ENCODE data around the gene PCDHGA5.

PCDHGA5 gene

DNA sequence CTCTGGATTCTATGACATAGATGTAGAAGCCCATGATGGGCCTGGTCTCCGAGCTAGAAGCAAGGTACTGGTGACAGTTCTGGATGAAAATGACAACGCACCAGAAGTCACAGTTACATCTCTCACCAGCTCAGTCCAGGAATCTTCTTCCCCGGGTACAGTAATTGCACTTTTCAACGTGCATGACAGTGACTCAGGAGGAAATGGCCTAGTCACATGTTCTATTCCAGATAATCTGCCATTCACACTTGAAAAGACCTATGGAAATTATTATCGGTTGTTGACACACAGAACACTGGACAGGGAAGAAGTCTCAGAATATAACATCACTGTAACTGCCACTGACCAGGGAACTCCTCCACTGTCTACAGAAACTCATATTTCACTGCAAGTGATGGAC is 7.8 kb upstream of the PCDHGA5 start:
- H3K36me3 ChIP-seq, result no peaks in the 10 kb centered on the region
- peaks cover 100% of the 10 kb centered on the region for H3K27me3 ChIP-seq
- H3K4me3 ChIP-seq (ENCODE audit: low read depth in 1 of 2, low read length in 1 of 2), result no peak overlapping the region
- TF ChIP-seq, protein P1, sequence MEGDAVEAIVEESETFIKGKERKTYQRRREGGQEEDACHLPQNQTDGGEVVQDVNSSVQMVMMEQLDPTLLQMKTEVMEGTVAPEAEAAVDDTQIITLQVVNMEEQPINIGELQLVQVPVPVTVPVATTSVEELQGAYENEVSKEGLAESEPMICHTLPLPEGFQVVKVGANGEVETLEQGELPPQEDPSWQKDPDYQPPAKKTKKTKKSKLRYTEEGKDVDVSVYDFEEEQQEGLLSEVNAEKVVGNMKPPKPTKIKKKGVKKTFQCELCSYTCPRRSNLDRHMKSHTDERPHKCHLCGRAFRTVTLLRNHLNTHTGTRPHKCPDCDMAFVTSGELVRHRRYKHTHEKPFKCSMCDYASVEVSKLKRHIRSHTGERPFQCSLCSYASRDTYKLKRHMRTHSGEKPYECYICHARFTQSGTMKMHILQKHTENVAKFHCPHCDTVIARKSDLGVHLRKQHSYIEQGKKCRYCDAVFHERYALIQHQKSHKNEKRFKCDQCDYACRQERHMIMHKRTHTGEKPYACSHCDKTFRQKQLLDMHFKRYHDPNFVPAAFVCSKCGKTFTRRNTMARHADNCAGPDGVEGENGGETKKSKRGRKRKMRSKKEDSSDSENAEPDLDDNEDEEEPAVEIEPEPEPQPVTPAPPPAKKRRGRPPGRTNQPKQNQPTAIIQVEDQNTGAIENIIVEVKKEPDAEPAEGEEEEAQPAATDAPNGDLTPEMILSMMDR (IDR thresholded peaks at IDR 0.05), result no peak
- H3K9me3 ChIP-seq, result peaks cover 26% of the 10 kb centered on the region
- no peaks in the 10 kb centered on the region for H3K4me1 ChIP-seq (ENCODE audit: control insufficient read depth in 1 of 2, insufficient read depth in 1 of 2, low read depth in 1 of 2, low read length in 1 of 2)
- H3K27ac ChIP-seq, result no peak overlapping the region

DNA sequence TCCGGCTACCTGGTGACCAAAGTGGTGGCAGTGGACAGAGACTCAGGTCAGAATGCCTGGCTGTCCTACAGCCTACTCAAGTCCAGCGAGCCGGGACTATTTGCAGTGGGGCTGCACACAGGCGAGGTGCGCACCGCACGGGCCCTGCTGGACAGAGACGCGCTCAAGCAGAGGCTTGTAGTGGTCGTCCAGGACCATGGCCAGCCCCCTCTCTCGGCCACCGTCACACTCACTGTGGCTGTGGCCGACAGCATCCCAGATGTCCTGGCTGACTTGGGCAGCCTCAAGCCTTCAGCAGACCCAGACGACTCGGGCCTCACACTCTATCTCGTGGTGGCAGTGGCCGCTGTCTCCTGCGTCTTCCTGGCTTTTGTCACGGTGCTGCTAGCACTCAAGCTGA is 7.0 kb upstream of the PCDHGA5 start:
- Histone ChIP-seq H3K27ac (no peak overlapping the region), H3K27me3 (peaks cover 100% of the 10 kb centered on the region), H3K4me3 (ENCODE audit: low read depth in 1 of 2, low read length in 1 of 2) (no peak overlapping the region), H3K36me3 (no peaks in the 10 kb centered on the region), H3K9me3 (peaks cover 25% of the 10 kb centered on the region), H3K4me1 (ENCODE audit: control insufficient read depth in 1 of 2, insufficient read depth in 1 of 2, low read depth in 1 of 2, low read length in 1 of 2) (no peaks in the 10 kb centered on the region)
- TF ChIP-seq, protein P1 (IDR thresholded peaks at IDR 0.05), result no peak

DNA sequence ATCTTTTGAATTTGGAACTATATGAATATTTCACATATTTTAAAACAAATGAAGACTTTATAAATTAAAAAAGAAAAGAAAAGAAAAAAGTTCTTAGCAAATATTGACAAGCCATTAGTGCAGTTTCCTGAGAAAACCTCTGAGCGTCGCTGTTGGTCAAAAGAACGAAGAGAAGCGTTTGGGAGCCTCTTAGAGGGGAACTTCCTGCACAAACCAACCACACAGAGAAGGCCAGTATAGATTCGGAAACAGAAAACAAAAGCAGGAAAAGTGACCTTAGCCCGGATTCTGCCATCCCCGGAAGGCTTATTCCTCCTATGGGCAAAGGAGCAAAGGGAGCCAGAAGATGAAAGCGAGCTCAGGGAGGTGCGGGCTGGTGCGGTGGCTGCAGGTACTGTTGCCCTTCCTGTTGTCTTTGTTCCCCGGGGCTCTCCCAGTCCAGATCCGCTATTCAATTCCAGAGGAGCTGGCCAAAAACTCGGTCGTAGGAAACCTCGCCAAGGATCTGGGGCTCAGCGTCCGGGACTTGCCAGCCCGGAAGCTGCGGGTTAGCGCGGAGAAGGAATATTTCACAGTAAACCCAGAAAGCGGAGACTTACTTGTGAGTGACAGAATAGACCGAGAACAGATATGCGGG is 4.1 kb upstream of the PCDHGA5 start, which contains the start of gene PCDHGB2:
Gene PCDHGB2, plus strand, starts transcription at position 205 of the 637 bp plus-strand sequence. Its CDS starts 142 bp downstream, at position 347.
- TF ChIP-seq, protein P1 (IDR thresholded peaks at IDR 0.05), result no peak
- peaks cover 100% of the 10 kb centered on the region for H3K27me3 ChIP-seq
- H3K27ac ChIP-seq, result no peak within 1 kb of the TSS
- H3K4me1 ChIP-seq (ENCODE audit: control insufficient read depth in 1 of 2, insufficient read depth in 1 of 2, low read depth in 1 of 2, low read length in 1 of 2), result no peaks in the 10 kb centered on the region
- H3K9me3 ChIP-seq, result peaks cover 33% of the 10 kb centered on the region
- H3K4me3 ChIP-seq (ENCODE audit: low read depth in 1 of 2, low read length in 1 of 2), result no peak within 1 kb of the TSS
- no peaks in the 10 kb centered on the region for H3K36me3 ChIP-seq

DNA sequence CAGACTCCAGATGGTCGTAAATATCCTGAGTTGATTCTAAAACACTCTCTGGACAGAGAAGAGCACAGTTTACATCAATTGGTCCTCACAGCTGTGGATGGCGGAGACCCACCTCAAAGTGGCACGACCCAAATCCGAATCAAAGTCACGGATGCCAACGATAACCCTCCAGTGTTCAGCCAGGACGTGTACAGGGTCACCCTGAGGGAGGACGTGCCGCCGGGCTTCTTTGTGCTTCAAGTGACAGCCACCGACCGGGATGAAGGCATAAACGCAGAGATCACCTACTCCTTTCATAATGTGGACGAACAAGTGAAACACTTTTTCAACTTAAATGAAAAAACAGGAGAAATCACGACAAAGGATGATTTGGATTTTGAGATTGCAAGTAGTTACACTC is 3.3 kb upstream of the PCDHGA5 start:
- no peak overlapping the region for H3K4me3 ChIP-seq (ENCODE audit: low read depth in 1 of 2, low read length in 1 of 2)
- no peaks in the 10 kb centered on the region for H3K36me3 ChIP-seq
- H3K9me3 ChIP-seq, result peaks cover 41% of the 10 kb centered on the region
- peaks cover 100% of the 10 kb centered on the region for H3K27me3 ChIP-seq
- H3K4me1 ChIP-seq (ENCODE audit: control insufficient read depth in 1 of 2, insufficient read depth in 1 of 2, low read depth in 1 of 2, low read length in 1 of 2), result no peaks in the 10 kb centered on the region
- H3K27ac ChIP-seq, result no peak overlapping the region
- TF ChIP-seq, protein P1 (IDR thresholded peaks at IDR 0.05), result no peak

DNA sequence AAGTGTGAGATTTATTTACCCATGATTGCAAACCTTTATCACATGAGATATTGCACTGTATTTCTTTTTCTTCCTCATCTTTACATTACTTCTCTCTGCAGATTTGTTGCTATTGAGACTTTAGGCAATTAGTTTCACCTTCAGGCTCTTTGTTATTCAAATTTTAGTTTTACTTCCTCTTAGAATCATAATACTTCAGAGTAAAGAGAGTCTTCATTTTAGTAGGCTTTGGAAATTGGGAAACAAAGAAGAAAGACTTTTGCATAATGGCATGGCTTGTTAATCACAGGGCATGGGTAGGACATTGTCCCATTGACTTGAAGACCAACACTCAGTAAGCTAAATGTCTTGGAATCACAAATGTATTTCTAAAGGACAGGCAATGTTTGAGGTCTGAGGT is 1.2 kb upstream of the PCDHGA5 start:
- Histone ChIP-seq H3K27ac (no peak overlapping the region), H3K27me3 (peaks cover 100% of the 10 kb centered on the region), H3K4me3 (ENCODE audit: low read depth in 1 of 2, low read length in 1 of 2) (no peak overlapping the region), H3K9me3 (peaks cover 45% of the 10 kb centered on the region), H3K36me3 (no peaks in the 10 kb centered on the region), H3K4me1 (ENCODE audit: control insufficient read depth in 1 of 2, insufficient read depth in 1 of 2, low read depth in 1 of 2, low read length in 1 of 2) (no peaks in the 10 kb centered on the region)
- TF ChIP-seq, protein P1 (IDR thresholded peaks at IDR 0.05), result no peak

All from neutrophil (primary cell).